ENCODE measurements around the gene SPTSSA.
"Not testable (repeated sequence)": the region's sequence is repeated elsewhere in the genome, so short reads cannot be mapped to it uniquely, and the experiment has no call there.

Gene SPTSSA

GRCh38 chr14:34428102-34428466, 34.0 kb downstream of the SPTSSA start:
- DNase-seq (ENCODE audit: low read depth in 2 of 2, low spot score in 1 of 2), result not testable (repeated sequence)

GRCh38 chr14:34426313-34427295, 35.4 kb downstream of the SPTSSA start:
- no peak for DNase-seq (ENCODE audit: low read depth in 2 of 2, low spot score in 1 of 2)

- DNase-seq (ENCODE audit: low read depth in 2 of 2, low spot score in 1 of 2), result no peak
Measured at GRCh38 chr14:34425095-34425851, 36.8 kb downstream of the SPTSSA start.

- DNase-seq (ENCODE audit: low read depth in 2 of 2, low spot score in 1 of 2), result no peak
Measured at GRCh38 chr14:34424488-34424887, 37.6 kb downstream of the SPTSSA start.

GRCh38 chr14:34423445-34423844, 38.6 kb downstream of the SPTSSA start:
- DNase-seq (ENCODE audit: low read depth in 2 of 2, low spot score in 1 of 2), result no peak

- DNase-seq (ENCODE audit: low read depth in 2 of 2, low spot score in 1 of 2), result no peak
Measured at GRCh38 chr14:34420547-34421150, 41.4 kb downstream of the SPTSSA start.

- DNase-seq (ENCODE audit: low read depth in 2 of 2, low spot score in 1 of 2), result no peak
Measured at GRCh38 chr14:34409721-34410120, 52.3 kb downstream of the SPTSSA start.

GRCh38 chr14:34407951-34408350, 54.1 kb downstream of the SPTSSA start:
- DNase-seq (ENCODE audit: low read depth in 2 of 2, low spot score in 1 of 2), result no peak

- no peak for DNase-seq (ENCODE audit: low read depth in 2 of 2, low spot score in 1 of 2)
Measured at GRCh38 chr14:34404416-34404815, 57.6 kb downstream of the SPTSSA start.

- no peak for DNase-seq (ENCODE audit: low read depth in 2 of 2, low spot score in 1 of 2)
Measured at GRCh38 chr14:34403646-34404045, 58.4 kb downstream of the SPTSSA start.

- DNase-seq (ENCODE audit: low read depth in 2 of 2, low spot score in 1 of 2), result no peak
Measured at GRCh38 chr14:34398024-34398423, 64.0 kb downstream of the SPTSSA start.

GRCh38 chr14:34387974-34388516, 74.0 kb downstream of the SPTSSA start:
- no peak for DNase-seq (ENCODE audit: low read depth in 2 of 2, low spot score in 1 of 2)

GRCh38 chr14:34386865-34387485, 75.1 kb downstream of the SPTSSA start:
- no peak for DNase-seq (ENCODE audit: low read depth in 2 of 2, low spot score in 1 of 2)

GRCh38 chr14:34385881-34386280, 76.2 kb downstream of the SPTSSA start:
- not testable (repeated sequence) for DNase-seq (ENCODE audit: low read depth in 2 of 2, low spot score in 1 of 2)

- no peak for DNase-seq (ENCODE audit: low read depth in 2 of 2, low spot score in 1 of 2)
Measured at GRCh38 chr14:34383839-34384238, 78.2 kb downstream of the SPTSSA start.
